Measurements from ENCODE around the gene CACNG3. TPM values are rescaled to one million over a fixed set of nuclear protein-coding genes. Genes with fewer than 3 reads are reported as not detected.

The CACNG3 gene
- total and polyA plus RNA-seq, 2 of the 13 experiments (the other 11 are each of a cell fraction or from before 2014, with no cell fraction given), result not detected

GRCh38 chr16:24294131-24294530 is 38.0 kb downstream of the CACNG3 start (continued):
- no peak for TF ChIP-seq GLMP (CRISPR knock-in tag; IDR thresholded peaks at IDR 0.05; ENCODE audit: borderline replicate concordance)
- no peak for TF ChIP-seq ZNF687 (CRISPR knock-in tag; IDR thresholded peaks at IDR 0.05)
- no peak for TF ChIP-seq SMAD3 (CRISPR knock-in tag; IDR thresholded peaks at IDR 0.05)
- TF ChIP-seq SMC3 (IDR thresholded peaks at IDR 0.05; ENCODE audit: low read length), result no peak
- TF ChIP-seq ZNF570 (CRISPR knock-in tag; IDR thresholded peaks at IDR 0.05; ENCODE audit: borderline replicate concordance), result no peak

GRCh38 chr16:24297375-24297774 is 41.2 kb downstream of the CACNG3 start:
- ATAC-seq (no peak), FAIRE-seq (no peak), DNase-seq (ENCODE audit: low spot score) (no peak)
- 0% methylated on average over 3 of the region's 3 CpGs for WGBS (ENCODE audit: low lambda C conversion rate)
- Histone ChIP-seq H3K4me2 (ENCODE audit: low read depth, low read length) (no peak overlapping the region), H3K27me3 (ENCODE audit: control insufficient read depth in 1 of 2, insufficient read depth in 2 of 2, low read length in 2 of 2) (peaks cover 0 to 6% of the 10 kb centered on the region in 2 experiments; a peak in 2 of 5 replicates), H2AFZ (ENCODE audit: low read length) (no peak overlapping the region), H4K20me1 (ENCODE audit: insufficient read depth, low read length) (no peaks in the 10 kb centered on the region), H3K36me3 (replicated peaks in 1 of 2; ENCODE audit: control insufficient read depth in 1 of 2, insufficient read depth in 2 of 2, low read length in 2 of 2) (no peaks in the 10 kb centered on the region), H3K4me3 (replicated peaks in 1 of 3; ENCODE audit: insufficient read depth in 1 of 3, low read depth in 2 of 3, low read length in 3 of 3) (no peak overlapping the region), H3K27ac (ENCODE audit: extremely low read length, insufficient read depth, low read length) (no peak overlapping the region), H3K9me3 (ENCODE audit: low read length) (no peaks in the 10 kb centered on the region), H3K79me2 (ENCODE audit: insufficient read depth, low read length) (no peaks in the 10 kb centered on the region), H3K9ac (ENCODE audit: insufficient read depth, low read depth, low read length) (no peak overlapping the region), H3K4me1 (ENCODE audit: insufficient read depth, low read length) (no peaks in the 10 kb centered on the region)
- ChIA-PET POLR2A (no interaction called here), CTCF (ENCODE audit: low intra/inter-chr PET ratio, low total read pairs) (no interaction called here)
- in situ Hi-C loops (cut with HindIII; ENCODE audit: extremely low pct_ligation_motif_present, low pct_unique_long_range_greater_than_20kb), result no loop called here
- BruUV-seq (replicated peaks), result no TSS peak
- intact Hi-C loops (cut with micrococcal nuclease; ENCODE audit: unreplicated experiment), result no loop called here
- TF ChIP-seq BORCS8-MEF2B (CRISPR knock-in tag; IDR thresholded peaks at IDR 0.05), result no peak
- TF ChIP-seq ZNF251 (CRISPR knock-in tag; IDR thresholded peaks at IDR 0.05), result no peak
- no peak for TF ChIP-seq ZNF333 (CRISPR knock-in tag; IDR thresholded peaks at IDR 0.05; ENCODE audit: borderline replicate concordance)
- TF ChIP-seq TMF1 (CRISPR knock-in tag; IDR thresholded peaks at IDR 0.05; ENCODE audit: low read depth), result no peak
- no peak for TF ChIP-seq ZNF292 (CRISPR knock-in tag; IDR thresholded peaks at IDR 0.05; ENCODE audit: borderline replicate concordance, low read depth)
- TF ChIP-seq EEA1 (CRISPR knock-in tag; IDR thresholded peaks at IDR 0.05; ENCODE audit: borderline replicate concordance), result no peak
- TF ChIP-seq ATF1 (CRISPR knock-in tag; IDR thresholded peaks at IDR 0.05), result no peak
- TF ChIP-seq WIZ (CRISPR knock-in tag; IDR thresholded peaks at IDR 0.05), result no peak
- no peak for TF ChIP-seq SMAD9 (CRISPR knock-in tag; IDR thresholded peaks at IDR 0.05)
- TF ChIP-seq ZBTB10 (CRISPR knock-in tag; IDR thresholded peaks at IDR 0.05; ENCODE audit: borderline replicate concordance), result no peak
- no peak for TF ChIP-seq ZNF138 (CRISPR knock-in tag; IDR thresholded peaks at IDR 0.05; ENCODE audit: low read depth)
- no peak for TF ChIP-seq MXD3 (CRISPR knock-in tag; IDR thresholded peaks at IDR 0.05)
